AML-193 (cell line): ENCODE measurements around the gene NFATC2.
"Not testable (repeated sequence)": the region's sequence is repeated elsewhere in the genome, so short reads cannot be mapped to it uniquely, and the experiment has no call there.

Experiments used
- DNase-seq, 2 experiments: peaks; one replicate each; lab custom pipeline; 2025; lab: John Stamatoyannopoulos, UW

Gene NFATC2

DNA sequence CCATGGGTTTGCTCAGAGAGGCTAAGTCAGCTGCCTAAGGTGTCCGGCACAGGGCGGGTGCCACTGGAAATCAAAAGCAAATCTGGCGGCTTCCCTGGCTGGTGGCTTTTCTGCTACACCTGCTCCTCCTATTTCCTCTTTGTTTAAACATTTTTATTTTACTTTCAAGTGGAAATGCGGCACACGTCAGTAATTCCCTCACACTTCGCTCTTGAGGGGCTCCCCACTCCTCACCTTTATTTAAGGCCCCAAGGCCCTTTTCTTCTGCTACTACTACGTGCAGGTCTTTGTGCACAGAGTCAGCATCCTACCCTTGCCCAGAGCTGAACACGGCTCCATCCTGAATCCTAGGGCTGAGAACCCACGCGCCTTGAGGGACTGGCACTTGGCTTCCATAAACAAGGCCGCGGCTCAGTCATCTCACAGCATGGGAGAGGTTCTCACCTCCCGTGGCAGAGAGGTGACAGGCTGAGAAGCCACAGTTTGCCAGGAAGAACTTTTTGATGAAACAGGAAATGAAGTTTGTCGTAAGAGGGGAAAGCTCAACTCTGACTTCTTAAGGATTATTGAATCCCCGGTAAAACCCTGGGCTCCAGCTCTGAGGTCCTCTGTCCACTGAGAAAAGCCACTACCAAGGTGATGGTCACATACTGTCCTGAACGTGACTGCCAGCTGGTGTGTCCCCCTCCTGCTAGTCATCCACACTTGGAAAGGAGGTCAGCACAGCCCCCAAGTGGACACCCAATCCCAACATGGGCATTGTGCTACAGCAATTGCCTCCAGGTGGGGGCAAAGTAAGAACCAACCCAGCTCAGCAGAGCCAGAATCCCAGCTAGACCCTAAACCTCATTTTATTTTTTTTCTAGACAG is 48.0 kb downstream of the NFATC2 start:
- DNase-seq: no peak

DNA sequence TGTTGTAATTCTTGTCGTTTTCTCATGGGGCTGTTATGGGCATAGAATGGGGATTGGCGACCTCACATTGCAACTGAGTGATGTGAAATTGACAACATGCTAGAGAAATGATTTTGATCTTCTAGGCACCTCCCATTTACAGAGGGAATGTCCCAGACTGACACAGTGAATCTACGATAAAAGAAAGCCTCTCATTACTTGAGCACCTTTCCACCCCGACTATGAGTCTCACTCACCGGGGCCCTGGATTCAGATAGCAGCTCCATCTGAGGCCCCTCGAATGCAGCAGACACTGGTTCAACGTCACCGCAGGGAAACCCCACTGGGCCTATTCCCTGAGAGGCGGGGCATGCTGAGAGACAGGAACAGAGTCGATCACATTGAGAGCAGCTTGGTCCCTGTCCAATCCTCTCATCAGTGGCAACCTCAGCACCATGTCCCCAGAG is 49.1 kb downstream of the NFATC2 start:
- no peak for DNase-seq

DNA sequence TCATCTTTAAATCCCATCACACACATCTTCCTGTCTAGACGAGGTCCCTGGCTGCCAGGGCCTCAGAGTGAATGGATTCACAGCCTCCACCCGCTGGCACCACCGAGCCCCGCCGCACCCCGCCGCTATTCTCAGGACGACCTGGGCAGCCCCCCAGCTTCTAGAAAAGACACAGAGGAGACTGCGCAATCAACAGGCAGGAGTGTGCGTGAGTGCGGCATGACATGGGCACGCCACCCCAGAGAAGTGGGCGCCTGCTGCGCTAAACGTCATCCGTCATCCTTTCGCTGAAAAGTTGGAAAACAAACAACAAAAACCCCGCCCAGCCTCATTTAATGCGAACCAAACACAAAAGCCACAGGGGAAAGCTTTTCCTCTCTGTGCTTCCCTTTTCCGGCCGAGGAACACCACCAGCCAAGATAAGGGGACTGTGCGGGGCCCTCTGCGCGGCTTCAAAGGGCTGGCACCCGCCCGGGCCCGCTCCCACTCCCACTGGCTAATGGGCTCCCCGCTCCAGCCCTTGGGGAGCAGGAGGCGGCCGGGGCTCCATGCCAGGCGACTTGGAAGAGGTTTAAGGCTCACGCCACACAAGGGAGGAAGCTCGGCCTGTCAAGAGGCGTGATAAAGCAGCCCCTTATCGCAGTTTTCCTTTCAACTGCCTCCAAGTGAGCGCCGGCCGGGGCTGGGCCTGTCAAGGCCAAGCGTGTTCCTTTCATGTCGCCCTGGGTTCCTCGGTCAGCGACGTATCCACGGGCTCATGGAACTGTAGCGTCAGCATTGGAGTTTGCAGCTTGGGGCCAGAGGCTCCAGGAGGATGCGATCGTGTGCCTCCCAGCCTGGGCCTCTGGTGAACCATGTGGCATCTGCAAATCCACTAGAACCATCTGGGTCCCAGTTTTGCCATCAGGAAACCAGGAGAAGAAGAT is 50.1 kb downstream of the NFATC2 start:
- no peak for DNase-seq

DNA sequence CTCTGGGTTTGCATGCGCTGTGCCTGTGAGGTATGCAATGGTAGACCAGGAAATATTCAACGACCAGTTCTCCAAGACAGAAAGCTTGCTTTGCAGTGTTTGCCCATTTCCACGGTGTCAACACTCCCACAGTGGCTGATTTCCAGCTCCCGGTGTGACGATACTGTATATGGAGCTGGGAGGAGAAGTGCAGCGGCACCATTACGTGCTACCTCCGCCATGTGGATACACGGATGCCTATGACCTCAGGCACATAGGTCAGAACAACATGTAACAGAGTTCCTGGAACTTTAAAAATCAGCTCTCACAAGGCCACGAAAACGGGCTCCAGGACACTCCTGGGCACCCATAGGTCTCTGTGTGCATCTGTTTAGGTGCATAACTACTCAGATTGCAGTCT is 51.1 kb downstream of the NFATC2 start:
- no peak for DNase-seq

DNA sequence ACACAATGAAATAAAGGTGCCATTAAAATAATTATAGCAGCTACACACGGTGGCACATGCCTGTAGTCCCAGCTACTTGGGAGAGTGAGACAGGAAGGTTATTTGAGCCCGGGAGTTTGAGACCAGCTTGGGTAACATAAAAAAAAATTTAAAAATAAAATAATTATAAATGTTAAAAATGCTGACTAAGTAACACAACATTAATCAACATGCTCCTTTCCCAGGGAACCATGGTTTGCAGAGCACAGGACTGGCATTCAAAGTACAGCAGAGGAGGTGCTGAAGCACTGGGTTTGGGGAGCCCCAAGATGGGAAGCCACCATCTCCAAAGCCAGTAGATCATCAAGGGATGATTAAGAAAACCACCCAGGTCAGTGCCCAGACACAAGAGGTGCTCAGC is 51.9 kb downstream of the NFATC2 start:
- DNase-seq: no peak

DNA sequence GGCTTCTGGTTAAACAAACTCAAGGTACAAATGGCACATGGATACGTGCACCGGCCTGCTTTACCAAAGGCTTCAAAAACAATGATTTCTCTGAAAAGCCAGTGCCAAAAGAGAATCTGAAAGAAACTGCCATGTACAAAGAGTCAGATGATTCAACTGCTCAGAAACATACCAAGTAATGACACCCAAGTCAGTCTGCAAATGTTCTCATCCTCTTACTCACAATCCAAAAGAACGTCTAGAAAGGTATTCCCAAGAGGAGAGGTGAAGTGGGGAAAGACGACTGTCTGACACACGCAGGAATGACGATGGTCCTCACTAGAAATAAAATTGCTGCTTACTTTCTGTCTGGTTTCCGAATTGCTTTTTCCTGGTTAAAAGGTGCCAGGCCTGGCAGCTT is 52.9 kb downstream of the NFATC2 start:
- DNase-seq: no peak

DNA sequence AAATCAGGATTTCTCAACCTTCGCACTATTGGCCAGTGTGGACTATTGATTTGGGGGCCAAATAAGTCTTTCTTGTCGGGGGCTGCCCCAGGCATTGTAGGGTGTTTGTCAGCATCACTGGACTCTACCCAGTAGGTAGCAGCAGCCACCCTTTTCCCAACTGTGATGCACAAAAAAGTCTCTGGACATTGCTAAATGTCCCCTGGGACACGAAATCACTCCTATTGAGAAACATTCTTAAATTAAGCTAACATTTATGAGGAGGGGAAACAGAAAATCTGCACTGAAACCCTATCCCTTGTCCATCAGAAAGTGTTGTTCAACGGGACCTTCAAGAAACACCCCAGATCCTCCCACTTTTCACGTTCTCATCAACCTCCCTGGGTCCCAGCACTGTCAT is 54.2 kb downstream of the NFATC2 start:
- no peak for DNase-seq

DNA sequence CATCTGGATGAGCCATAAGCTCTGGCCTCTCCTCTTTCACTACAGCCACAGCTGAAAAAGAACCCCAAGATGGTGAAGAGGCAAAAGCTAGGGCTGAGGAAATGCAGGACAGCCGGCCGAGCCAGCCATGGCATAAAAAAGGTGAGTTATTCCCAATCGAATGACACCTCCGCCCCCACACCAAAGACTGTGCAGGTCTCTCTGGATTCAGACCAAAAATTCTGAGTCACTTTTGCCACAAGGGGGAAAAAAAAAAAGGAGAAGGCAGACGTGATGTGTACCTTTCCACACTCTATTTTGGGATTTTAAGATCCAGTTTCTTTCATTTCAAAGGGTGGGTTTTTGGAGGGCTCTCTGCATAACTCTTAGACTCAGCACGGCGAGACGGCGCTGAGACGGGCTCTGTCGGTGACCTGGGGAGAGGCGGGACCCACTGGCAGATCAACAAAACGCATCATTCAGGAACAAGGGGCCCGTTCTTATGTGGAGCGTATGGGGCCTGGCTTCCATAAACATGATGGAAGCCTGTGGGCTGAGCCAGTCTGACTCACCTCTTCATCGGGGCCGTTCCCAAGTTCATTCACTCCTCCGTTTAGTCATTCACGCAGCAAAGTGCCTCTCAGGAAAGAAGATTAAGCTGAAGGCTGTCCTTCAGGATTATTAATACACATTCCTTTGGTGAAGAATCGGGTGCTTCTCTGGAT is 54.8 kb downstream of the NFATC2 start:
- DNase-seq: no peak

DNA sequence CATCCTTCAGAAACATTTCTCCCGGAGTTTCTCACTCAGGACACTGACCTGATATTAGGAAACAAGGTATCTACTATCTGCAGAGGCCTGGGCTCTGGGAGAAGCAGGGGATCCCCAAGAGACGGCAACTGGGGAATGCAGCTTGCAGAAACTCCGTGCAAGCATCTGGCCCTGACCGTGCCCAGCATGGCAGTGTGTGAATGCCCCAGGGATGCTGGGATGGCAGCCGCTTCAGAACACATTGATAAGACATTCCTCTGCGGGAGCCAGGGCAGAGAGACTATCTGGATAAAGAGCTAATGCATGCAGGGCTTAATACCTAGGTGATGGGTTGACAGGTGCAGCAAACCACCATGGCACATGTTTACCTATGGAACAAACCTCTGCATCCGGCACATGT is 55.4 kb downstream of the NFATC2 start:
- no peak for DNase-seq

DNA sequence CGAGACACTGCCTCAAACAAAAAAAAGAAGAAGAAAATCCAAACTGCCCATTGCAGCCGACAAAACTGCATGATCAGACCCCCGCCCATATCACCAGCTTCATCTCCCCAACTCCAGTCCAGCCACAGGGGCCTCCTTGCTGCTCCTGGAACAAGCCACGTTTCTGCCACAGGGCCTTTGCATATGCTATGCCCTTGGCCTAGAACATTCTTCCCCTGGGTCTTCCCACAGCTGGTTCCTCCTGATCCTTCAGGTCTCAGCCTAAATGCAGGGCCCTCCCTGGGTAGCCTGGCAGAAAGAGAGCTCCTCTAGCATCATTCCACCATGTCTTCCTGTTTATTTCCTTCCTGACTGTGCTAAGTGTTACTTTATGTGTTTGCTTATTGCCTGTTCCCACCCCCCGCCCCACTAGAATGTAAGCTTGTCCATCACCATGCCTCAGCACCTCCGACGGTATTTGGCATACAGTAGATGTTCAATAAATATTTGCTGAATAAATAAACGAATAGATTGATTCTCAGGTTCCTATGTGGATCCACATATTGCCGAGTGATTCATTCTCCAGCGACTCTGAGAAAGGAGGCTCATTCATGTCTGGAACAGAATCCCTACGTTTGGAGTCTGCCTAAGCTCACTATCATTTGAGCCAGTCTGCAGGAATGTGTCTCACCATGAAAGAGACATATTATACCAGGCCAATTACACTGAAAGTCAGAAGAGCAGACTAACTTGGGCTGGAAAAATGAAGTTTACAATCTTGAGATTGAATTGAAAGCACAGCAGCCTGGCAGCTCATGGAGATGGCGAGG is 56.1 kb downstream of the NFATC2 start:
- DNase-seq: no peak

DNA sequence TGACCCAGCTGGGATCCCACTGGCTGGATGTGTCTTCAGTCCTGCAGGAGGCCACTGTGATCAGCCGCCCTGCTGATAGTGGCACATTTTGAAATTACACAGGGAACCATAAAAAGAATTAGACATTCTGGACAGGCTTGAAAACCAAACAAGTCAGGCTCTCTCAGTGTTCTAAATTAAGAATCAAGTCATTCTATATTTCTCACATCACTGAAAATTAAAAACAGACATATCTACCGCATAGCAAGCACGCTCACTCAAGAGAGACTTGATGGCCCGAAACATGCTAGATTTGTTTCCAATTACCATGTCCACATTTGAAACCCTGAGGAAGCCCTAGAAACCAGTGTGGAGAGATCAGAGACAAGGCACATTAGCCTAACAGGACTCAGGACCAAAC is 57.7 kb downstream of the NFATC2 start:
- DNase-seq: no peak

DNA sequence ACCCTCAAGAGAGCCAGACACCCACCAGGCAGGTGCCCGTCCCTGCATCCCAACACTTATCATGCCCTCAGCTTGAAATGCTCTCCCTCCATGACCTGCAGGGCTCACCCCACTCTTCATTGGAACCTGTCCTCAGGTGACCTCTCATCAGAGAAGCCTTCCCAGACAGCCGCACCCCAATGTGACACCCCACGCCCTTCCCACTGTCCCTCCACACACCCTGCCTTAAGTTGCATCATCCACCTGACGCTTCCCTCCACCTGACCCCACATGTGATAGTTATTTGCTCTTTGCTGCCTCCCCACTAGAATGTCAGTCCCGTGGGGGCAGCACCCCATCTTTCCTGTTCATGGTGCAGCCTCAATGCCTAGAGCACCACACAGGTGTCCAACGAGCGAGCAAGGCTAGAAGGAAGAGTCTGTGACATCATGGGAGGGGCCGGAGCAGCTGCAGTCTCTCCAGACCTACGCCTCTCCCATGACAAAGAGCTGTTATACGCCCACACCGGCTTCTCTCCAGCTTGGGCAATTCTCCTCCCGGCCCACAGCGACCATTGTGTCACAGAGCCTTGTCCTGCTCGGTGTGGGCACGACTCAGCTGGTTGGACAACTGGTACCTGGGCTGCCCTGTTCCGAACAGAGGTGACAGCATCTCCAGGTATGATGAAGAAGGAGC is 58.2 kb downstream of the NFATC2 start:
- no peak for DNase-seq

DNA sequence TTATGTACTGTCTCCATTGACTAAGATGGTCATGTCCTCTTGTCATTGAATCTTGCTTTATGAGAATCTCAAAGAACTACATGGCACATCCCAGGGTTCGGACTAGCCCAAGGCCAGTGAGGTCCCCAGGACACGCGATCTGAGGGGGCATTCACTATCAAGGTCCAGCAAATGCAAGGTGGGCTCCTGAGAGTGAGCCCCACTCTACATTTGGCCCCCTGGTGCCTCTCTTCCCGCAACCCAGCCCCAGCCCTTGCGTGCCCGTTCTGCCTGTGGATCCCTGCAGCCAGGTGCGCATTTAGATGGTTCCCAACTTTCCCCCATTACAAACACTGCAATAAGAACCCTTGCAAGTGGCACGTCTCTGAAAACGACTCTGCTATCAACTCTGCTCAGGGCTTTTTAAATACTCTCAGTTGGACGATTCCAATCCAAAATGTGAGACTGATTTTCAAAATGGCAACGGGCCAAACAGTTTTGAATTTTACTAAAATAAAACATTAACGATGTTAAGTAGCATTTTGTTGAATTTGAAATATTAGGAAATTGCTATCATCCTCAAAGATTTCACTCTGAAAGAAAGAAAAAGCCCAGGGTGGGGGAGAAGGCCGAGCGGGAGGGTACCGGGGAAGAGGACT is 59.6 kb downstream of the NFATC2 start:
- DNase-seq: no peak

DNA sequence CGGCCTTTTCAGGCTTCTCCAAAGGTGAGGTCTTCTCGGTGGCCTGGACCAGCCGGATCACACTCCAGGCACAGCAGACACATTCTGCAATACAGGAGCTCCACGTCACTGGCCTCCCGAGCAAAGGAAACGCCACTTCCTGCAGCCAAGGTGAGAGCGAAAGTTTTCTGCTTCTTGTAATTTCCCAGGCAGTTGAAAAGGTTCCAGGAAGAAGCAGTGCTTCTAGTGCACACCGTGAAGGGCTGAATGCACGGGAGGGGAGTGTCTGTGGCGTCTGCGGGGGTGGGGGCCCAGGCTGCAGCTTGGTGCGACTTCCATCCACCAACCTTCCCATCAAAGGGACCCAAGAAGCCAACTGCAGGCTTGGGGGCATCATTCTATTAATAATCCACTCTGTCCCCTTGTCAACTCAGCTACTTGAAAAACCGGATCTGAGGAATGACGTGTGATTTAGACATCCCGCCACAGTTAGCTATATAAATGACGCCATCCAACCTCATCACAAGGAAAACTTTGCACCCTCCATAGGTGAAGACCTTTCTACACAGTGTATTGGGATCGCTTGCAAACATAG is 61.1 kb downstream of the NFATC2 start:
- DNase-seq: no peak

DNA sequence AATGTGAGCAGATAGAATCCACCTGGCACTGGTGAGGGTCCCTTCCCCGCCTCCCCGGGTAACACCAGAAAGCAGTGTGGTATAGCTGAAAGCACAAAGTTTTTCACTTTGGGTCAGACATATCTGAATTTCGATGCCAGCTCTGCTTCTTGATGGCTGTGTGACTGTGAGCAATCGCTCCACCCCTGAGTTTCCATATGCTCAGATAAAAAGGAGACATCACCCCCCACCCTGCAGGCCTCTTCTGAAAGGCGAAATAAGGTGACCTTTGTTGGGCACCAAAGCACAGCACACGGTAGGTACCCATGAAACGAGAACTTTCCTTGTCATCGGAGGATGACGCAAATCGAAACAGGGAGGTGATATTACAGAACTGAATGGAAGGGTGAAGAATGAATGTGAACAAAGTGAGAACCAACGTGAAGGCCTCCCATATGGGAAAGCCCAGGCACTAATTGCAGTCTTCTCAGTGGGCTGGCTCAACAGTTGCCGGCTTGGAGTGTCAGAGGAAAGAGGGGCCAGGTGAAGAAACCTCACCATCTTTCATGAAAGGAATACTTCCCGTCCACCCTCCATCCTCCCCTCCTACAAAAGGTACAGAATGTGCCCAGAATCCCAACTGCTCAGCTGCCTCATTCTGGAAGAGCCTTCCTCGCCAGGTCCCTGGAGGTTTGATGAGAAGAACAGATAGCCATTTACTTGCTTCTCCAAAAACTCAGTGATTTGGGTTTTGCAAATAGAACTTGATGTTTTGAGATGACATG is 61.8 kb downstream of the NFATC2 start:
- no peak for DNase-seq

DNA sequence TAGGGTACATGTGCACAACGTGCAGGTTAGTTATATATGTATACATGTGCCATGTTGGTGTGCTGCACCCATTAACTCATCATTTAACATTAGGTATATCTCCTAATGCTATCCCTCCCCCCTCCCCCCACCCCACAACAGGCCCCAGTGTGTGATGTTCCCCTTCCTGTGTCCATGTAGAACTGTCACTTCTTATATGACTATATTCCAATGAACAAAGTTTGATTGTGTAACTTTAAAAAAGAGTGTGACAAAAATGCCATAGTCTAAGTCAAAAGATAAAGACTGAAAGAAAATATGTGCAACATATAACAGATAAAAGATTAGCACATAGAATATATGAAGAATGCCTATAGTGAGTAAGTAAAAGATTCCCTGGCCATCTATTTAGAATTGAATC is 66.4 kb downstream of the NFATC2 start:
- DNase-seq: not testable (repeated sequence)

DNA sequence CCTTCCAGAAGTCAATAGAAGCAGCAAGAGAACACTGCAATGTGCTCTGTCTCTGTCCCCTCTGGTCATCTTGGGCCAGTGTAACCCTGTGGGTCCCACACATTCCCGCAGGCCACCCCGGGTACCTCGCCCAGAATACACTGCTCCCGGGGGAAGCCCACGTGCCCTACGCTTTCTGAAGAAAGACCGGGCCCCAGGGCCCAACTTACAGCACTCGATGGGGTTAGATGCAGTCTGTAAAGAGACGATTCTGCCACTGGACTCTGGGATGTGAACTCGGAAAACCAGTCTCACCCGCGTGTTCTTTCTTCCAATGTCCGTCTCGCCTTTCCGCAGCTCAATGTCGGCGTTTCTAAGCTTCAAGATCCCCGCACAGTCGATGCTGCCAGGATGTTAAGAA is 68.7 kb downstream of the NFATC2 start:
- no peak for DNase-seq

DNA sequence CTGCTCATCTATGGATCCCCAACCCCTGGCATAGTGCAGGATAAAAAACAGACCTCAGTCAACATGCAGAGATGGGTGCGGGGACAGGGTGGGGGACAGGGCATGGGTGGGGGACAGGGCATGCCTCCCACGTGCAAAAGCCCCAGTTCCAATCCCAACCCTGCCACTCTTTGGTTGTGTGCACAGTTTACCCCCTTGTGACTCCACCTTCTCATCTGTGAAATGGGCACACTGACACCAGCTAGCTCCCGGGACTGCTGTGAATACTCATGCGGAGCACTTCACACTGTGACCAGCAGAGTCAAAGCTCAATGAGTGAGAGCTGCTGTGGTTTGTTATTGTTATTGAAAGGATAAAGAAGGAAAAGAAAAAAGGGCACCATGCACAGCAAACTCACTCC is 69.3 kb downstream of the NFATC2 start:
- no peak for DNase-seq

DNA sequence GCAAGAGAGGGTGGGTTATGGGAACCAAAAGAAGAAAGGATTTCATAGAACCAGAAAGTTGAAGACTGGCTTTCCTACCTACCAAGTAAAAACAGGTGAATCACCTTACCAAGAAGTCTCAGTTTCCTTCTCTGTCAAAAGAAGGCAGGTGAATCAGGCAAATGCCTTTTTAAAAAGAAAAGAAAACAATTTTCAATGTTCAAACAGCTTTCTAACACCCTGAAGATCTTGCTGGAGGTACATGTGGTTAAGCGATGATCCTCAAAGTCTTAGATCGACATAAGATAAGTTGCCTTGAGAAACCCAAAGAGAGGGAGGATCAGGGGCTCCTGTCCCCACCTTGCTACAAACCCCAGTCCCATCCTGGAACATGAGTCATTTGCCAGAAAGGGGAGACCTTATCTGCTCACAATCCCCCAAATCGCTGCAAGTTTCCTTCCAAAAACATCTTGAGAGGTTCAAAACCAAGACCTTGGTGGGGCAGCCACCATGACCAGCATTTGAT is 71.6 kb downstream of the NFATC2 start:
- DNase-seq: no peak
